ENCODE measurements around the gene SBK2. TPM values are rescaled to one million over a fixed set of nuclear protein-coding genes. Genes with fewer than 3 reads are reported as not detected.

Gene SBK2
- total RNA-seq, 2 experiments from 2014 or later = not detected

- H3K9me3 Mint-ChIP-seq = no peaks in the 10 kb centered on the region
- CTCF ChIA-PET = interaction anchor here (0.5 kb wide), 1 partner anchor 635 kb away, joined by 3 read pairs; no protein-coding TSS in a partner anchor
- no peaks in the 10 kb centered on the region for H3K4me1 Mint-ChIP-seq (ENCODE audit: low read depth)
- H3K27me3 Mint-ChIP-seq (ENCODE audit: low read depth) = peaks cover 2% of the 10 kb centered on the region
- no peaks in the 10 kb centered on the region for H3K36me3 Mint-ChIP-seq (ENCODE audit: low read depth)
- no peak for DNase-seq
- no peak overlapping the region for H3K4me3 Mint-ChIP-seq
- H3K27ac Mint-ChIP-seq = no peak overlapping the region
- intact Hi-C loops (cut with micrococcal nuclease) = no loop called here
These were observed 16.6 kb upstream of the SBK2 start for GRCh38 chr19:55553217-55554182.

GRCh38 chr19:55552620-55553019, 15.7 kb upstream of the SBK2 start:
- no peaks in the 10 kb centered on the region for H3K36me3 Mint-ChIP-seq (ENCODE audit: low read depth)
- peaks cover 6% of the 10 kb centered on the region for H3K27me3 Mint-ChIP-seq (ENCODE audit: low read depth)
- no peaks in the 10 kb centered on the region for H3K9me3 Mint-ChIP-seq
- CTCF ChIA-PET = interaction anchor here (0.5 kb wide), 1 partner anchor 634 kb away, joined by 3 read pairs; no protein-coding TSS in a partner anchor
- no peak overlapping the region for H3K4me3 Mint-ChIP-seq
- H3K27ac Mint-ChIP-seq = no peak overlapping the region
- intact Hi-C loops (cut with micrococcal nuclease) = no loop called here
- H3K4me1 Mint-ChIP-seq (ENCODE audit: low read depth) = no peaks in the 10 kb centered on the region
- DNase-seq = no peak

- Mint-ChIP-seq H3K36me3 (ENCODE audit: low read depth) (no peaks in the 10 kb centered on the region), H3K27ac (no peak overlapping the region), H3K9me3 (no peaks in the 10 kb centered on the region), H3K27me3 (ENCODE audit: low read depth) (peaks cover 6% of the 10 kb centered on the region), H3K4me3 (no peak overlapping the region), H3K4me1 (ENCODE audit: low read depth) (no peaks in the 10 kb centered on the region)
- CTCF ChIA-PET = no interaction called here
- DNase-seq = no peak
- intact Hi-C loops (cut with micrococcal nuclease) = no loop called here
These were observed 15.3 kb upstream of the SBK2 start for GRCh38 chr19:55552206-55552605.

GRCh38 chr19:55550321-55550650, 13.4 kb upstream of the SBK2 start:
- Mint-ChIP-seq H3K27me3 (ENCODE audit: low read depth) (peaks cover 12% of the 10 kb centered on the region), H3K36me3 (ENCODE audit: low read depth) (no peaks in the 10 kb centered on the region), H3K9me3 (no peaks in the 10 kb centered on the region), H3K4me1 (ENCODE audit: low read depth) (no peaks in the 10 kb centered on the region), H3K27ac (no peak overlapping the region), H3K4me3 (no peak overlapping the region)
- intact Hi-C loops (cut with micrococcal nuclease) = no loop called here
- CTCF ChIA-PET = no interaction called here
- DNase-seq = no peak

- Mint-ChIP-seq H3K27ac (no peak overlapping the region), H3K4me1 (ENCODE audit: low read depth) (no peaks in the 10 kb centered on the region), H3K36me3 (ENCODE audit: low read depth) (no peaks in the 10 kb centered on the region), H3K27me3 (ENCODE audit: low read depth) (peaks cover 12% of the 10 kb centered on the region), H3K9me3 (no peaks in the 10 kb centered on the region), H3K4me3 (no peak overlapping the region)
- intact Hi-C loops (cut with micrococcal nuclease) = no loop called here
- DNase-seq = no peak
- CTCF ChIA-PET = no interaction called here
These were observed 12.8 kb upstream of the SBK2 start for GRCh38 chr19:55549500-55550320.

GRCh38 chr19:55546822-55547614, 10.1 kb upstream of the SBK2 start:
- H3K27ac Mint-ChIP-seq = no peak overlapping the region
- no peaks in the 10 kb centered on the region for H3K36me3 Mint-ChIP-seq (ENCODE audit: low read depth)
- no peak overlapping the region for H3K4me3 Mint-ChIP-seq
- peaks cover 12% of the 10 kb centered on the region for H3K27me3 Mint-ChIP-seq (ENCODE audit: low read depth)
- no peaks in the 10 kb centered on the region for H3K9me3 Mint-ChIP-seq
- DNase-seq = no peak
- CTCF ChIA-PET = no interaction called here
- intact Hi-C loops (cut with micrococcal nuclease) = no loop called here
- H3K4me1 Mint-ChIP-seq (ENCODE audit: low read depth) = no peaks in the 10 kb centered on the region

- intact Hi-C loops (cut with micrococcal nuclease) = no loop called here
- CTCF ChIA-PET = no interaction called here
These were observed 9.1 kb upstream of the SBK2 start for GRCh38 chr19:55546011-55546410.

GRCh38 chr19:55545443-55545842, 8.5 kb upstream of the SBK2 start, which contains the start of gene SBK3:
SBK3 (minus strand) TSS chr19:55545543; CDS start chr19:55545543, 0 bp downstream.
- H3K4me3 Mint-ChIP-seq = no peak within 1 kb of the TSS
- H3K27ac Mint-ChIP-seq = no peak within 1 kb of the TSS
- H3K9me3 Mint-ChIP-seq = no peaks in the 10 kb centered on the region
- CTCF ChIA-PET = no interaction called here
- intact Hi-C loops (cut with micrococcal nuclease) = no loop called here
- H3K4me1 Mint-ChIP-seq (ENCODE audit: low read depth) = no peaks in the 10 kb centered on the region
- H3K27me3 Mint-ChIP-seq (ENCODE audit: low read depth) = peaks cover 12% of the 10 kb centered on the region
- no peak for DNase-seq
- no peaks in the 10 kb centered on the region for H3K36me3 Mint-ChIP-seq (ENCODE audit: low read depth)

More at GRCh38 chr19:55546011-55546410, 9.1 kb upstream of the SBK2 start:
- H3K27ac Mint-ChIP-seq = no peak overlapping the region
- peaks cover 12% of the 10 kb centered on the region for H3K27me3 Mint-ChIP-seq (ENCODE audit: low read depth)
- no peaks in the 10 kb centered on the region for H3K4me1 Mint-ChIP-seq (ENCODE audit: low read depth)
- DNase-seq = no peak
- no peak overlapping the region for H3K4me3 Mint-ChIP-seq
- no peaks in the 10 kb centered on the region for H3K9me3 Mint-ChIP-seq
- no peaks in the 10 kb centered on the region for H3K36me3 Mint-ChIP-seq (ENCODE audit: low read depth)

- Mint-ChIP-seq H3K36me3 (ENCODE audit: low read depth) (no peaks in the 10 kb centered on the region), H3K4me3 (no peak overlapping the region), H3K27ac (no peak overlapping the region), H3K27me3 (ENCODE audit: low read depth) (peaks cover 9% of the 10 kb centered on the region), H3K9me3 (no peaks in the 10 kb centered on the region), H3K4me1 (ENCODE audit: low read depth) (no peaks in the 10 kb centered on the region)
- intact Hi-C loops (cut with micrococcal nuclease) = no loop called here
- no peak for DNase-seq
- CTCF ChIA-PET = no interaction called here
These were observed 8.0 kb upstream of the SBK2 start for GRCh38 chr19:55544776-55545439.

- CTCF ChIA-PET = interaction anchor here (0.5 kb wide), 1 partner anchor 390 kb away, joined by 4 read pairs; no protein-coding TSS in a partner anchor
- intact Hi-C loops (cut with micrococcal nuclease) = no loop called here
- H3K4me1 Mint-ChIP-seq (ENCODE audit: low read depth) = no peaks in the 10 kb centered on the region
- H3K27ac Mint-ChIP-seq = no peak overlapping the region
- H3K9me3 Mint-ChIP-seq = no peaks in the 10 kb centered on the region
- H3K4me3 Mint-ChIP-seq = no peak overlapping the region
- no peaks in the 10 kb centered on the region for H3K36me3 Mint-ChIP-seq (ENCODE audit: low read depth)
- no peak for DNase-seq
- H3K27me3 Mint-ChIP-seq (ENCODE audit: low read depth) = peaks cover 9% of the 10 kb centered on the region
These were observed 7.1 kb upstream of the SBK2 start for GRCh38 chr19:55544014-55544413.

GRCh38 chr19:55543567-55543966, 6.6 kb upstream of the SBK2 start:
- no peak for DNase-seq
- intact Hi-C loops (cut with micrococcal nuclease) = no loop called here
- H3K27ac Mint-ChIP-seq = no peak overlapping the region
- no peaks in the 10 kb centered on the region for H3K9me3 Mint-ChIP-seq
- H3K36me3 Mint-ChIP-seq (ENCODE audit: low read depth) = no peaks in the 10 kb centered on the region
- H3K27me3 Mint-ChIP-seq (ENCODE audit: low read depth) = peaks cover 9% of the 10 kb centered on the region
- CTCF ChIA-PET = interaction anchor here (0.5 kb wide), 1 partner anchor 390 kb away, joined by 4 read pairs; no protein-coding TSS in a partner anchor
- H3K4me3 Mint-ChIP-seq = no peak overlapping the region
- no peaks in the 10 kb centered on the region for H3K4me1 Mint-ChIP-seq (ENCODE audit: low read depth)

Data from activated naive CD4-positive, alpha-beta T cell treated with anti-CD3 and anti-CD28 coated beads for 36 hours (primary cell).